HepG2 (cell line): ENCODE measurements around the gene ODC1. TPM values are rescaled to one million over a fixed set of nuclear protein-coding genes. Genes with fewer than 3 reads are reported as not detected.

Source experiments
- ATRX ChIP-seq: sonication (generic); formaldehyde crosslinking; IDR thresholded peaks from 2 replicates; pipeline ENCODE4 v1.4.0; 2020; ENCODE audit warnings: missing genetic modification reagents, borderline replicate concordance
- CENPX ChIP-seq: sonication (generic); formaldehyde crosslinking; IDR thresholded peaks from 2 replicates; pipeline ENCODE4 v1.9.0; 2021; ENCODE audit warnings: mild to moderate bottlenecking, missing genetic modification reagents, moderate library complexity
- DMTF1 ChIP-seq: sonication (generic); formaldehyde crosslinking; IDR thresholded peaks from 2 replicates; pipeline ENCODE4 v1.4.0; 2020; ENCODE audit warnings: mild to moderate bottlenecking, missing genetic modification reagents
- HBP1 ChIP-seq: IDR thresholded peaks from 2 replicates; pipeline ENCODE4 v1.6.1; 2016; ENCODE audit warnings: low read depth, control low read depth
- HMG20B ChIP-seq: conservative IDR thresholded peaks from 2 replicates; pipeline ENCODE4 v1.6.1; 2016; ENCODE audit warnings: missing genetic modification reagents, missing compliant biosample characterization
- MAX ChIP-seq: IDR thresholded peaks from 2 replicates; pipeline ENCODE4 v1.6.1; 2012; ENCODE audit warnings: inconsistent platforms
- NFYC ChIP-seq: IDR thresholded peaks from 2 replicates; pipeline ENCODE4 v1.6.1; 2016; ENCODE audit warnings: missing genetic modification reagents, missing compliant biosample characterization
- PAX8 ChIP-seq: sonication (generic); formaldehyde crosslinking; IDR thresholded peaks from 2 replicates; pipeline ENCODE4 v1.8.0; 2022; ENCODE audit warnings: mild to moderate bottlenecking, missing genetic modification reagents, borderline replicate concordance
- POGK ChIP-seq: sonication (generic); formaldehyde crosslinking; conservative IDR thresholded peaks from 2 replicates; pipeline ENCODE4 v1.8.0; 2022; ENCODE audit warnings: mild to moderate bottlenecking, moderate library complexity, missing genetic modification reagents
- POLR2AphosphoS2 ChIP-seq: IDR thresholded peaks from 2 replicates; pipeline ENCODE4 v1.6.1; 2011; ENCODE audit warnings: low read depth, low read length, improper control_type of control experiment
- TERF1 ChIP-seq: sonication (generic); formaldehyde crosslinking; IDR thresholded peaks from 2 replicates; pipeline ENCODE4 v1.8.0; 2022; ENCODE audit warnings: mild to moderate bottlenecking, missing genetic modification reagents, moderate library complexity
- THYN1 ChIP-seq: sonication (generic); formaldehyde crosslinking; IDR thresholded peaks from 2 replicates; pipeline ENCODE4 v1.8.1; 2023; ENCODE audit warnings: low read depth, mild to moderate bottlenecking, moderate library complexity, missing genetic modification reagents, borderline replicate concordance
- ZNF207 ChIP-seq: fragments of 450-650 bp; IDR thresholded peaks from 2 replicates; pipeline ENCODE4 v1.6.1; 2016; ENCODE audit warnings: antibody characterized with exemption, borderline replicate concordance
- ZNF280B ChIP-seq: sonication (generic); formaldehyde crosslinking; IDR thresholded peaks from 2 replicates; pipeline ENCODE4 v1.5.0; 2020; ENCODE audit warnings: missing genetic modification reagents, mild to moderate bottlenecking, borderline replicate concordance
- ZNF513 ChIP-seq: sonication (generic); formaldehyde crosslinking; conservative IDR thresholded peaks from 2 replicates; pipeline ENCODE4 v1.5.0; 2020; ENCODE audit warnings: missing genetic modification reagents
- ZNF768 ChIP-seq: sonication (generic); formaldehyde crosslinking; IDR thresholded peaks from 2 replicates; pipeline ENCODE4 v1.4.0; 2020; ENCODE audit warnings: missing genetic modification reagents
- ZSCAN22 ChIP-seq: sonication (generic); formaldehyde crosslinking; IDR thresholded peaks from 2 replicates; pipeline ENCODE4 v1.4.0; 2020; ENCODE audit warnings: mild to moderate bottlenecking, missing genetic modification reagents
- polyA plus RNA-seq, 8 experiments: library from polyadenylated mRNA; depleted of rRNA in 3 of 8; stranded (reverse) in 7 of 8; unstranded in 1 of 8; fragments of >200 nt; fragmentation: Illumina TruSeq in 4 of 8; extraction: Trizol in 4 of 8; gene quantifications; 2 replicates each; pipeline versions ENCODE4 v1.2.1 to v1.2.3, GENCODE V29; 2011 to 2016; ENCODE audit warnings: low read depth in 4 of 8, missing spikeins in 1 of 8, mixed read lengths in 1 of 8; ENCODE audit not compliant: insufficient read depth in 1 of 8
- total RNA-seq, 5 experiments: library from RNA; depleted of rRNA; stranded (reverse); fragments of >200 nt; fragmentation: Illumina TruSeq; extraction: Trizol; gene quantifications; 2 replicates each; pipeline ENCODE4 v1.2.3, GENCODE V29; 2016; ENCODE audit warnings: low read depth in 1 of 5

ODC1 gene
- total and polyA plus RNA-seq, 2 of the 13 experiments (the other 11 are each of a cell fraction or from before 2014, with no cell fraction given), result 142 to 371 TPM

GRCh38 chr2:10449838-10450691, 1.9 kb upstream of the ODC1 start (continued):
- TF ChIP-seq ZNF513 (CRISPR knock-in tag), result no peak
- TF ChIP-seq ZNF280B (CRISPR knock-in tag), result peak; percentile 89
- peak; percentile 83 for TF ChIP-seq MAX
- TF ChIP-seq POLR2AphosphoS2, result no peak; the same call in 1 of the 2 replicates
- TF ChIP-seq ATRX (CRISPR knock-in tag), result no peak
- TF ChIP-seq DMTF1, result no peak
- 0 out of 2 replicates have a peak, but pooled peaks have one; percentile 85 for TF ChIP-seq POGK (CRISPR knock-in tag)
- TF ChIP-seq ZSCAN22, result no peak
- peak; percentile 98 for TF ChIP-seq HBP1
- no peak for TF ChIP-seq THYN1 (CRISPR knock-in tag)
- peak; percentile 38; the same call in 1 of the 2 replicates for TF ChIP-seq HMG20B (CRISPR knock-in tag)
- peak; percentile 28; the same call in 1 of the 2 replicates for TF ChIP-seq NFYC (CRISPR knock-in tag)
- peak; percentile 42; the same call in 1 of the 2 replicates for TF ChIP-seq PAX8
- no peak for TF ChIP-seq TERF1 (CRISPR knock-in tag)
- no peak for TF ChIP-seq CENPX
- TF ChIP-seq ZNF768, result peak; percentile 55
- no peak for TF ChIP-seq ZNF207
